NCI-H2107 treated with DMSO at 0.1 percent for 48 hours (cell line): Measurements from ENCODE around the gene SCAP.
A peak's percentile ranks its signal among the peaks of the same experiment; 100 is the strongest.
"Not testable (repeated sequence)": the region's sequence is repeated elsewhere in the genome, so short reads cannot be mapped to it uniquely, and the experiment has no call there.

Experiments used
- DNase-seq: peaks from one replicate; lab custom pipeline; 2025; ENCODE audit not compliant: unreplicated experiment; lab: John Stamatoyannopoulos, UW

The SCAP gene

DNA sequence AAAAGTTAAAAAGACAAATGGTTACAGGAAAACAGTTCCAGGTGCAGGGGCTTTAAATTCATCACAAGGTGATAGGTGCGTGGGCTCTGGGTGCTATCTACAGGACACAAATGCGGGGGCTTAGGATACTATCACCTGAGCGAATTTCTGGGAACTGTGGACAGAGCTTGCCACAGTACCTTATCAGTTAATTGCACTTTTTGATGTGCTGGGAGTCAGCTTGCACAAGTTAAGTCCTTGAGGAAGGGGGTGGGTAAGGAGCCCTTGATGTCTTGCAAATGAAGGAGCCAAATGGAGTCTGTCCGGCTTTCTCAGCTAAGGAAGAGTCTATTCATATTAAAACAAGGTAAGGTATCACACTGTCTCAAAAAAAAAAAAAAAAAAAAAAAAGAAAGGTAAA lies 6.0 kb upstream of the SCAP start:
- not testable (repeated sequence) for DNase-seq

DNA sequence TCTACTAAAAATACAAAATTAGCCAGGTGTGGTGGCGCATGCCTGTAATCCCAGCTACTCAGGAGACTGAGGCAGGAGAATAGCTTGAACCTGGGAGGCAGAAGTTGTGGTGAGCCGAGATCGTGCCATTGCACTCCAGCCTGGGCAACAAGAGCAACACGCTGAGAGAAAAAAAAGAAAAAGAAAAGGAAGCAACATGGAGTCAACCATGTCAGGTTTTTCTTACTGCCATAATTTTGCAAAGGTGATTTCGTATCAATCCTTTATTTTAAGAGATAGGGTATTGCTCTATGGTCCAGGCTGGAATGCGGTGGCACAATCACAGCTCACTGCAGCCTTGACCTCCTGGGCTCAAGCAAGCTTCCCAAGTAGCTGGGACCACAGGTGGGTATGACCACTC lies 4.5 kb upstream of the SCAP start:
- not testable (repeated sequence) for DNase-seq

GRCh38 chr3:47479826-47480160 lies 4.1 kb upstream of the SCAP start:
- DNase-seq = no peak

DNA sequence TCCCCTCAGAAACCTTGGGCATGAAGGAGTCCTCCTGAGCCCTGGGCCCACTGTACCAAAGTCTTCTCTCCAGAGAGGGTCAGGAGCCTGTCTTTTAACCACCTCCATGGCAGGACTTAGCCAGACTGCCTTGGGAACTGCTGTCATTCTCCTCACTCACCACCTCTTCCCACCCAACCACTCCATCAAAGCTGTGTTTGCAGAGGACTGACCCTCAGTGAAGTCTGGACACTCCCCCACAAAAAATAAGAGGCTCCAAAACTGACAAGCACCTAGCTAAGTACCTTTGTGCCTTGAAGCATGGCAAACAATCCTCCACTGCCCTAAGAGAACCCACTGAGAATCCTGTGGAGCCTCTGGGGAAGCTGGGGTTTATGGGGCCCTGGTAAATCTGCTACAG lies 2.3 kb upstream of the SCAP start:
- DNase-seq = no peak

GRCh38 chr3:47476644-47477199 lies 981 bp upstream of the SCAP start:
- DNase-seq = no peak

DNA sequence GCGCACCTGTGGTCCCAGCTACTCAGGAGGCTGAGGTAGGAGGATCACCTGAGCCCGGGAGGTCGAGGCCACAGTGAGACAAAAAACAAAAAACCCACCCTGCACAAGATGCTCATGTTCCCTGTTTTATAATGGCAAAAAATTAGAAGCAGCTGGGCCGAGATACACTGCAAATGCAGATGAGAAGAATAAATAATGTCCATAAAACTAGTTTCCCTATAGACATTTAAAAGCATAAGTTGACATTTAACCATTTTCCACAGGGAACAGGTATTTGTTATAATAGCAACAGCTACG lies 537 bp upstream of the SCAP start:
- no peak for DNase-seq

DNA sequence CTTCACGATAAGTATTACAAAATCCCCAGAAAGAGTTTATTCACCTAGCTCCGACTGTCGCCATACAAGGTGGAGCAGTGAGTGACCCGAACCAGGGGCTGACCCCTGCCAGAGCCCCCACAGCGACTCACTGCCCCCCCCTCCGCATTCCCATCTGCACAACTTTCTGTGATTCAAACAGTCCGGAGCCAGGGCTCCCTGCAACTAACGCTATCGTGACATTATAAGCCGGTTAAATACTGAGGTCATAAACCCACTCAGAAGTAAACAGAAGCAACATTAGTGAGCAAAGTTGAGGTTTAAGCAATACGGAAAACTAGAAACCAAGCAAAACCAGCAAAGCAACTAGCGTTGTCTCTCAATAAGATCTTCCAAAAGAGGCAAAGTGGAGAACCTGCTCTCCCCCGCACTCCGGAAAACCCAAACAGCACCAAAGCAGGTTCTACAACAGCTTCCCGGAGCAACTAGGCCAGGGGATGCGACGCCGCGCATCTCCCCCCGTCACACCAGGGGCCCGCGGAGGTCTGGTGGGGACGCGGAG lies 642 bp downstream of the SCAP start:
- DNase-seq = no peak

GRCh38 chr3:47473391-47473790 lies 2.4 kb downstream of the SCAP start:
- DNase-seq = no peak

GRCh38 chr3:47469616-47470015 lies 6.1 kb downstream of the SCAP start:
- DNase-seq = no peak

DNA sequence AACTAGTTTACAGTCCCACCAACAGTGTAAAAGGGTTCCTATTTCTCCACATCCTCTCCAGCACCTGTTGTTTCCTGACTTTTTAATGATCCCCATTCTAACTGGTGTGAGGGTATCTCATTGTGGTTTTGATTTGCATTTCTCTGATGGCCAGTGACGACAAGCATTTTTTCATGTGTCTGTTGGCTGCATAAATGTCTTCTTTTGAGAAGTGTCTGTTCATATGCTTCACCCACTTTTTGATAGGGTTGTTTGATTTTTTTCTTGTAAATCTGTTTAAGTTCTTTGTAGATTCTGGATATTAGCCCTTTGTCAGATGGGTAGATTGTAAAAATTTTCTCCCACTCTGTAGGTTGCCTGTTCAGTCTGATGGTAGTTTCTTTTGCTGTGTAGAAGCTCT lies 7.4 kb downstream of the SCAP start:
- DNase-seq = not testable (repeated sequence)

- no peak for DNase-seq
Observed at GRCh38 chr3:47464588-47464987, 11.2 kb downstream of the SCAP start.

DNA sequence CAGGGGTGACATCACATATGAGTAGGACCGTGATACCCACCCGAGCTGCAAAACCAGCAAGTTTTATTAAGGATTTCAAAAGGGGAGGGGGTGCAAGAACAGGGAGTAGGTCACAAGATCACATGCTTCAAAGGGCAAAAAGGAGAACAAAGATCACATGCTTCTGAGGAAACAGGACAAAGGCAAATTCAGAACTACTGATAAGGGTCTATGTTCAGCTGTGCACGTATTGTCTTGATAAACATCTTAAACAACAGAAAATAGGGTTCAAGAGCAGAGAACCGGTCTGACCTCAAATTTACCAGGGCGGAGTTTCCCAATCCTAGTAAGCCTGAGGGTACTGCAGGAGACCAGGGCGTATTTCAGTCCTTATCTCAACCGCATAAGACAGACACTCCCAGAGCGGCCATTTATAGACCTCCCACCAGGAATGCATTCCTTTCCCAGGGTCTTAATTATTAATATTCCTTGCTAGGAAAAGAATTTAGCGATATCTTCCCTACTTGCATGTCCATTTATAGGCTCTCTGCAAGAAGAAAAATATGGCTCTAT lies 16.1 kb downstream of the SCAP start:
- DNase-seq = not testable (repeated sequence)

DNA sequence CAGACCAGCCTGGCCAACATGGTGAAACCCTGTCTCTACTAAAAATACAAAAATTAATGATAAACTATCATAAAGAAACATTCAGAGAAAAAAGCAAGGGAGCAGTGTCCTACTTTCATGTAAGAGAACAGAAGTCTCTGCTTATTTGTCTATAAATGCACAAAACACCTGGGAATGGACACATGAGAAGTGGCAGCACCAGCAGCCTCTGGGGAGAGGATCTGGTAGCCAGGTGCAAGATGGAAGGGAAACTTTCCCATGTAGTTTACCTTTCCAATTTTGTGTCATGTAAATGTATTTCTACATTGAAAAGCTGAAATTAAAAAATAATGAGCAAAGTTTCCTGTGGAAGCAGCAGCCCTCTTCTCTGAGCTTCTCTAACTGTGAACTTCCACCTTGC lies 18.8 kb downstream of the SCAP start:
- DNase-seq = no peak

DNA sequence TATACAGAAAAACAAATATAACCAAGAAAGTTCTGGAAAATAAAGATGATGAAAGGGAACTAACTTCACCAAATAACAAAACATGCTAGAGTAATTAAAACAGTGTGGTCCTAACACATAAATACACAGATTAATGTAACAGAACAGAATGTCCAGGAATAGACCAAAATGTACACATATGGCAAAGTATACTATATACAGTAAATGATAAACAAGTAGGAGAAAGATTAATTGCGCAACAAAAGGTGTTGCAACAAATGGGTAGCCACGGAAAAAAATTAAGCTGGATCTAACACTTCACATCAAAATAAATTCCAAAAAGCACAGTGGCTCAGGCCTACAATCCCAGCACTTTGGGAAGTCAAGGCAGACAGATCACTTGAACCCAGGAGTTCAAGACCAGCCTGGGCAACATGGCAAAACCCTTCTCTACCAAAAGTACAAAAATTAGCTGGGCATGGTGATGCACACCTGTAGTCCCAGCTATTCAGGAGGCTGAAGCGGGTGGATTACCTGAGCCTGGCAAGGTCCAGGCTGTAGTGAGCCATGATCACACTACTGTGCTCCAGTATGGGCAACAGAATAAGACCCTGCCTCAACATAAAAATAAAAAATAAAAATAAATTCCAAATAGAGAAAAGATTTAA lies 19.8 kb downstream of the SCAP start:
- no peak for DNase-seq

DNA sequence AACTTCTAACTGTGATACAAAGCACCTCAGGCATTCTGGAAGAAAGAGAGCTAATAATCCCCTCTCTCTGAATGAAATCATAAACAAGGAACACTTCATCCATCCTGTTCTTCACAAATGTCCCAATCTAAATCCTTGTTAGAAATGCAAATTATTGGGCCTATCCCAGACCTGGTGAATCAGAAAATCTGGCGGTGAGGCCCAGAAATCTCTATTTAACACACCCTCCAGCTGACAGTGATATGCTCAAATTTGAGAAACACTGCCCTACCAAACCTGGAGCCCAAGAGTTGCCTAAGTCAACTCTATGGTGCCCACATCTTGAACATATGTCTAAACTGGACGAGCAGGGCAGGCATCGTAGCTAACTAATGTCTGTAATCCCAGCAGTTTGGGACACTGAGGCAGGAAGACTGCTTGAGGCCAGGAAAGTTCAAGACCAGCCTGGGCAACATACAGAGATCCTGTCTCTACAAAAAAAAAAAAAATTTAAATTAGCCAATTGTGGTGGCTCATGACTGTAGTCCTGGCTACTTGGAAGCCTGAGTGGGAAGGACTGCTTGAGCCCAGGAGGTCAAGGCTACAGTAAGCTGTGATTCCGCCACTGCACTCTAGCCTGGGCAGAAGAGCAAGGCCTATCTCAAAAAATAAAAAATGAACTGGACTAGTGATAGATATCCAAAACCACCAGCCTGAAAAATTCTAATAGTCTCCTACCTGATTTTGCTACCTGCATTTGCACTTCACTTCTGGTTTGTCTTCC lies 23.1 kb downstream of the SCAP start:
- DNase-seq = no peak

- DNase-seq = no peak
Observed at GRCh38 chr3:47444103-47444502, 31.6 kb downstream of the SCAP start.

- no peak for DNase-seq
Observed at GRCh38 chr3:47443611-47443995, 32.1 kb downstream of the SCAP start.

DNA sequence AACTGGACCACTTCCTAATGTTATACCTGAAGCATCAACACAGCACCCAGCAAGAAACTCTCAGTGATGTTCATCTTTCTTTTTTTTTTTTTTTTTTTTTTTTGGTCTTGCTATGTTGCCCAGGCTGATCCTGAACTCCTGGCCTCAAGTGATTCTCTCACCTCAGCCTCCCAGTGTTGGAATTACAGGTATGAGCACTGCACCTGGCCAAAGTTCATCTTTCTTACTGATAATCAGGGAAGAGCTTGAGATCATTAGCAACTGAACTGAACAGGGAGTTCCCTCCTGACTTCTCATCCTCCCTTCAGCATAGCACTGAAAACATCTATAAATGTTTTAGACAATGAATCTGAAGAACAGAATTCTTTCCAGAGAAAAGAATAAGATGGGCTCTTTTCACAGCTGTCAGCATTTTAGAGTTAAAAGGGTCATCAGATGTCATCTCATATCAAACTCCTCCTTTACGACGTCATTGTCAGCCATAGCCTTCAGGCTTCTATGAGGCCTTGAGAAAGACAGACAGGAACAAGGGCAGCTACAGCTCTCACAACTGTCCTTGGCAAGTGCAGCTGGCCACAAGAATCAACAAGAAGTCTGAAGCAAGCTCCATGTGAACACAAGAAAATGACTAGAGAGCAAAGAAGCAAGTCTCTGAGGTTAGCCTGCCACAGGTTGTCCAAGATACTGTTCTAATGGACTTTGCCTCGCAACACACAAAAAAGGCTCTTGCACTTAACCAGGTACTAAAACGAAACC lies 33.8 kb downstream of the SCAP start:
- no peak for DNase-seq

- peak; percentile 0 for DNase-seq
Observed at GRCh38 chr3:47440131-47440530, 35.6 kb downstream of the SCAP start.

GRCh38 chr3:47436180-47436579 lies 39.6 kb downstream of the SCAP start:
- no peak for DNase-seq

DNA sequence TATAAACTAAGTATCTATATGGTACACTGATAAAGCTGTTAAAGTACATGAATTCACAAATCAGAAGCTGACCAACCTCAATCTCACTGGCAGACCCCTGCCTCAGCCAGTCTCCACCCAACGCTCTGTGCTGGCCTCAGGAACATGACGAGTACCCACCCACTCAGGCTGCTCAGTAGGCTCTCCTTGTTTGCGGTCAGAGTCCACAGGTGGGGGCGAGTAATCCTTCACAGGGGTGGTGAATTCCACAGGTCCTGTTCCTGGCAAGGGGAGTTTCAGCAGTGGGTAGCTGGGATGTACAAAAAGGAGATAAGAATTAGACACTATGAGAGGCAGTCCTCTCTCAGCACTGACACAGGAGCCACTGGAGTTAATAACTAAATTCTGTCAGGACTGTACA lies 40.9 kb downstream of the SCAP start:
- no peak for DNase-seq

DNA sequence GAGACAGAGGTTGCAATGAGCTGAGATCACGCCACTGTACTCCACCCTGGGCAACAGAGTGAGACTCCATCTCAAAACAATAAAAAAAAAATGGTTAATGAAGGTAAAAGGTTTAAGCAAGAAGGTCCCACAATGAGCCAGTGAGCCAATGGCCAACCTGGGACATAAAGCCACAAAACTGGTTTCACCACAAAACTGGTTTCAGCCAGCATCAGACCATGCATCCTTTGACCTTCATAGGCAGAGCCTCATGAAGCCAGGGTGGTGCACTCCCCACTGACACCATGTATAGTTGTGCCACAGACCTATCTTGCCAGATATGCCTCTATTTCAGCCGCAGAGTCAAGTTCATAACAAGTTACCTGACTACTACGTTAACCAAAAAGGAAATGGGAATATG lies 41.9 kb downstream of the SCAP start:
- no peak for DNase-seq
